OCI-LY3 (cell line): Measurements from ENCODE around the gene ESRRG.

Experiments
- H2AFZ ChIP-seq: fragments of 200-600, 300-600 bp; shearing (Covaris generic); 2 replicates; pipeline ENCODE4 v1.6.0; 2014; ENCODE audit warnings: antibody characterized with exemption, low read depth, low read length
- H3K27ac ChIP-seq: fragments of 200-600, 300-600 bp; sonication (generic); 2 replicates; pipeline ENCODE4 v1.5.1; 2014; ENCODE audit warnings: mild to moderate bottlenecking, low read length, moderate library complexity, mixed read lengths
- H3K27me3 ChIP-seq: fragments of 200-600, 300-600 bp; sonication (generic); 2 replicates; pipeline ENCODE4 v1.6.1; 2014; ENCODE audit warnings: low read depth, low read length, mixed read lengths
- H3K36me3 ChIP-seq: fragments of 200-600, 300-600 bp; sonication (generic); replicated peaks from 2 replicates; pipeline ENCODE3; 2014; ENCODE audit warnings: low read depth, low read length, mixed read lengths
- H3K4me1 ChIP-seq: fragments of 300-600, 200-600 bp; sonication (generic); 2 replicates; pipeline ENCODE4 v1.6.1; 2014; ENCODE audit warnings: low read length, mixed read lengths
- H3K4me2 ChIP-seq: fragments of 200-600, 300-600 bp; sonication (generic); 2 replicates; pipeline ENCODE4 v1.6.1; 2014; ENCODE audit warnings: low read length, mixed read lengths
- H3K4me3 ChIP-seq: fragments of 300-600, 200-600 bp; sonication (generic); 2 replicates; pipeline ENCODE4 v1.5.1; 2014; ENCODE audit warnings: antibody characterized with exemption, mild to moderate bottlenecking, low read length, moderate library complexity
- H3K79me2 ChIP-seq: fragments of 300-600, 200-600 bp; shearing (Covaris generic); 2 replicates; pipeline ENCODE4 v1.6.1; 2014; ENCODE audit warnings: mild to moderate bottlenecking, low read length, mixed read lengths
- H3K9ac ChIP-seq: fragments of 300-600, 200-600 bp; shearing (Covaris generic); 2 replicates; pipeline ENCODE4 v1.6.0; 2014; ENCODE audit warnings: mild to moderate bottlenecking, low read length, moderate library complexity
- H3K9me3 ChIP-seq: fragments of 200-600, 300-600 bp; shearing (Covaris generic); 2 replicates; pipeline ENCODE4 v1.6.1; 2014; ENCODE audit warnings: low read length, mixed read lengths; ENCODE audit not compliant: insufficient read depth
- H4K20me1 ChIP-seq: fragments of 200-600, 300-600 bp; sonication (generic); 2 replicates; pipeline ENCODE4 v1.6.1; 2016; ENCODE audit warnings: low read length, mixed read lengths; ENCODE audit not compliant: insufficient read depth
- EZH2phosphoT487 ChIP-seq: fragments of 200-600 bp; shearing (Covaris generic); IDR thresholded peaks from 2 replicates; pipeline ENCODE4 v1.6.1; 2018; ENCODE audit warnings: antibody characterized with exemption, mixed run types, low read depth
- TF ChIP-seq, protein P1 (sequence below): fragments of 200-600, 300-600 bp; sonication (generic); IDR thresholded peaks from 2 replicates; pipeline ENCODE4 v1.5.1; 2014; ENCODE audit warnings: antibody characterized with exemption, low read length, low read depth

The ESRRG gene

DNA sequence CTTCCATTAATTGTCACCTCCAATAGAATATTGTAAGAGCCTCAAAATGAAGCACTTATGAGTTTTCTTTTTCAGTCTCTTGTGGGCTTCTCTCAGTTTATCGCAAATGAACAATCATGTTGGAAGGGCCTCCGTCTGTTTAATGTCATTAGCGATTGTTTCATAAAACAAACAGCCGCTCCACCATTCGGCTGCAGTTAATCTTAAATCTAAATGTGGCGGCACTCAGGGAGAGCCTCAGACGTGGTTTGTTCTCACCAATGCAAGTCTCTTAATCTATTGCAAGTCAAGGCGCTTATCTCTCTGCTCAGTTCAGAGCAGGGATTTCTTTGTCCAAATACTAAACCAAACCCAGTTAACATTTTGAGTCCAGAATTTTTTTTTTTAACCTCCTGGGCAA, 34.9 kb upstream of the ESRRG start:
- Histone ChIP-seq H3K9me3 (no peaks in the 10 kb centered on the region), H3K36me3 (no peaks in the 10 kb centered on the region), H2AFZ (no peak overlapping the region), H3K4me3 (no peak overlapping the region), H4K20me1 (no peaks in the 10 kb centered on the region), H3K4me1 (no peaks in the 10 kb centered on the region), H3K9ac (no peak overlapping the region), H3K27me3 (no peaks in the 10 kb centered on the region), H3K4me2 (no peak overlapping the region), H3K79me2 (no peaks in the 10 kb centered on the region), H3K27ac (no peak overlapping the region)
- no peak for TF ChIP-seq EZH2phosphoT487
- TF ChIP-seq, protein P1, sequence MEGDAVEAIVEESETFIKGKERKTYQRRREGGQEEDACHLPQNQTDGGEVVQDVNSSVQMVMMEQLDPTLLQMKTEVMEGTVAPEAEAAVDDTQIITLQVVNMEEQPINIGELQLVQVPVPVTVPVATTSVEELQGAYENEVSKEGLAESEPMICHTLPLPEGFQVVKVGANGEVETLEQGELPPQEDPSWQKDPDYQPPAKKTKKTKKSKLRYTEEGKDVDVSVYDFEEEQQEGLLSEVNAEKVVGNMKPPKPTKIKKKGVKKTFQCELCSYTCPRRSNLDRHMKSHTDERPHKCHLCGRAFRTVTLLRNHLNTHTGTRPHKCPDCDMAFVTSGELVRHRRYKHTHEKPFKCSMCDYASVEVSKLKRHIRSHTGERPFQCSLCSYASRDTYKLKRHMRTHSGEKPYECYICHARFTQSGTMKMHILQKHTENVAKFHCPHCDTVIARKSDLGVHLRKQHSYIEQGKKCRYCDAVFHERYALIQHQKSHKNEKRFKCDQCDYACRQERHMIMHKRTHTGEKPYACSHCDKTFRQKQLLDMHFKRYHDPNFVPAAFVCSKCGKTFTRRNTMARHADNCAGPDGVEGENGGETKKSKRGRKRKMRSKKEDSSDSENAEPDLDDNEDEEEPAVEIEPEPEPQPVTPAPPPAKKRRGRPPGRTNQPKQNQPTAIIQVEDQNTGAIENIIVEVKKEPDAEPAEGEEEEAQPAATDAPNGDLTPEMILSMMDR = no peak

GRCh38 chr1:216757110-216757509, 33.9 kb upstream of the ESRRG start:
- H3K27me3 ChIP-seq = no peaks in the 10 kb centered on the region
- no peaks in the 10 kb centered on the region for H3K4me1 ChIP-seq
- no peaks in the 10 kb centered on the region for H3K9me3 ChIP-seq

DNA sequence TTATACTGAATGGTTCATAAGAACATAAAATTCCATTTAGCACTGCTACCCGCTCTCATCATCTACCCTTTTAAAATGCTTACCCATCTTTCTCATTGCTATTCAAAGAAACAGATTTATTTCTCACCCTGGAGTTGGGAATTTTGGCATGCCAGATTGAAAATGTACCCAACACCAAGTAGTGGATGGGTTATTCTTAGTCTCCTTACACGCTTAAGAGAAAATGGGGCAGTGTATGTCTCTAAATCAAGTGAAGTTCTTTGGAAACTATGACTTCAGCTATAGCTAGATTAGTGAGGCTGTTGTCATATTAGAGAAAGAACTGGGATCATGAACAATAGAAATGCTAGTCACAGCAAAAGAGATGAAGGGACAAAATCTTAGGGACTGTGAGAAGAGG, 27.7 kb upstream of the ESRRG start:
- H3K9me3 ChIP-seq = no peaks in the 10 kb centered on the region
- no peak overlapping the region for H3K4me2 ChIP-seq
- no peak overlapping the region for H2AFZ ChIP-seq
- no peaks in the 10 kb centered on the region for H4K20me1 ChIP-seq
- no peak overlapping the region for H3K27ac ChIP-seq
- H3K9ac ChIP-seq = no peak overlapping the region
- no peaks in the 10 kb centered on the region for H3K79me2 ChIP-seq
- no peaks in the 10 kb centered on the region; the same call in 1 of the 2 replicates for H3K27me3 ChIP-seq
- no peaks in the 10 kb centered on the region for H3K36me3 ChIP-seq
- no peak overlapping the region for H3K4me3 ChIP-seq
- H3K4me1 ChIP-seq = no peaks in the 10 kb centered on the region
- no peak for TF ChIP-seq EZH2phosphoT487
- TF ChIP-seq, protein P1 = no peak

More at GRCh38 chr1:216757110-216757509, 33.9 kb upstream of the ESRRG start:
- Histone ChIP-seq H3K4me2 (no peak overlapping the region), H3K4me3 (no peak overlapping the region), H3K9ac (no peak overlapping the region), H3K36me3 (no peaks in the 10 kb centered on the region), H3K79me2 (no peaks in the 10 kb centered on the region), H2AFZ (no peak overlapping the region), H4K20me1 (no peaks in the 10 kb centered on the region), H3K27ac (no peak overlapping the region)
- TF ChIP-seq, protein P1 = no peak
- no peak for TF ChIP-seq EZH2phosphoT487

DNA sequence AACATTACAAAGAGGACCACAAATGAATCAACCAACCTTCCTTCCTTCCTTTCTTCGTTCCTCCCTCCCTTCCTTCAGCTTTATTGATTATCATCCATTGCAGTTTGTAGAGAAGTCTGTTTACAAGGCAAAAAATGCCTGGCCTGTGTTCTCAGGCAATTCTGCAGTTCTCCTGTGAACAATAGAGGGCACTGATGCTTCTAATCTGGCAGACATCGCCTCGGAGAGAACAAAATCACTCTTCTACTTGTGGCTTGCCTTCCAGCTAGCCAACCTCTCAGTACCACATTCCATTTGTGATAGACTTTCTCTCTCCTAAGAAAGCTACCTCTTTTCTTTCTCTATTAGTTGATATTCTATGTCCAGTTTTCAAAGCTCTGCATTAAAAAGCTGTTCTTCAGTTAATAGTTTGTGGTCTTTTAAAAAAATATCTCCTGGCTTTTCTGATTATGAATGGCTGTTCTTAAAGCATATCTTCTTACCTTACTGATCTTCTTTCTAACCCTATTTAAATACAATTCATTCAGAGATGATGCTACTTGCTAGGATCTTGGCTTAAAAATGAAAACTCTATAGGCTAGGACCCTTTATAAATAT, 26.9 kb upstream of the ESRRG start:
- Histone ChIP-seq H2AFZ (no peak overlapping the region), H3K4me3 (no peak overlapping the region), H3K27me3 (no peaks in the 10 kb centered on the region; the same call in 1 of the 2 replicates), H3K27ac (no peak overlapping the region), H4K20me1 (no peaks in the 10 kb centered on the region), H3K9me3 (no peaks in the 10 kb centered on the region), H3K4me1 (no peaks in the 10 kb centered on the region), H3K36me3 (no peaks in the 10 kb centered on the region), H3K79me2 (no peaks in the 10 kb centered on the region), H3K4me2 (no peak overlapping the region), H3K9ac (no peak overlapping the region)
- TF ChIP-seq, protein P1 = peak; percentile 63
- no peak for TF ChIP-seq EZH2phosphoT487
